Adipose tissue (tissue), 3 donors: ENCODE data around the gene CNTNAP2. TPM values are rescaled to one million over a fixed set of nuclear protein-coding genes. Genes with fewer than 3 reads are reported as not detected.

ENCODE experiments used
- H3K27ac ChIP-seq: one replicate; pipeline ENCODE4 v1.5.1; 2013; ENCODE audit warnings: low read depth, low read length
- WGBS, 3 donors: extraction: QIAGEN DNeasy Blood & Tissue Kit; methylation state at CpG; one replicate each; pipeline ENCODE4 v1.1.7; 2013; 5-methylcytosine and 5-hydroxymethylcytosine counted together
- polyA plus RNA-seq, 3 donors: library from polyadenylated mRNA; stranded (reverse); fragments of 200-250 nt; gene quantifications; one replicate each; pipeline ENCODE4 v1.2.3, GENCODE V29; 2013
- donor health status: healthy with polysubstance abuse.
- donor health status: Bipolar disorder and iron deficiency.
- donor health status: healthy.

The CNTNAP2 gene
- polyA plus RNA-seq, 3 donors = under 0.01 to 0.03 (median 0.01) TPM

GRCh38 chr7:146636581-146636980, 520.0 kb downstream of the CNTNAP2 start:
- 47 to 73% (median 54%) methylated on average over 4 of the region's 4 CpGs for WGBS, 3 donors
- no peak overlapping the region for H3K27ac ChIP-seq

GRCh38 chr7:146639291-146639690, 522.7 kb downstream of the CNTNAP2 start:
- WGBS, 3 donors = 88 to 93% (median 90%) methylated on average over 3 of the region's 3 CpGs

GRCh38 chr7:146641491-146641890, 524.9 kb downstream of the CNTNAP2 start:
- WGBS, 3 donors = 74 to 79% (median 76%) methylated on average over 1 of the region's 1 CpG
- H3K27ac ChIP-seq = no peak overlapping the region

More at GRCh38 chr7:146639291-146639690, 522.7 kb downstream of the CNTNAP2 start:
- no peak overlapping the region for H3K27ac ChIP-seq

- WGBS, 3 donors = 72 to 91% (median 76%) methylated on average over 3 of the region's 3 CpGs
- H3K27ac ChIP-seq = no peak overlapping the region
Observed at GRCh38 chr7:146645383-146645976, 528.9 kb downstream of the CNTNAP2 start.

GRCh38 chr7:146647445-146647844, 530.8 kb downstream of the CNTNAP2 start:
- 30 to 57% (median 48%) methylated on average over 2 of the region's 2 CpGs for WGBS, 3 donors
- no peak overlapping the region for H3K27ac ChIP-seq

GRCh38 chr7:146652176-146652575, 535.6 kb downstream of the CNTNAP2 start:
- no peak overlapping the region for H3K27ac ChIP-seq
- 19 to 39% (median 38%) methylated on average over 2 of the region's 2 CpGs for WGBS, 3 donors

GRCh38 chr7:146654048-146654447, 537.4 kb downstream of the CNTNAP2 start:
- WGBS, 3 donors = 59 to 89% (median 71%) methylated on average over 5 of the region's 5 CpGs

GRCh38 chr7:146655928-146656797, 539.6 kb downstream of the CNTNAP2 start:
- H3K27ac ChIP-seq = no peak overlapping the region
- 14 to 26% (median 19%) methylated on average over 9 of the region's 9 CpGs for WGBS, 3 donors

More at GRCh38 chr7:146654048-146654447, 537.4 kb downstream of the CNTNAP2 start:
- H3K27ac ChIP-seq = no peak overlapping the region

GRCh38 chr7:146656988-146657387, 540.4 kb downstream of the CNTNAP2 start:
- H3K27ac ChIP-seq = no peak overlapping the region
- 76 to 97% (median 92%) methylated on average over 1 of the region's 1 CpG for WGBS, 3 donors

GRCh38 chr7:146658604-146659003, 542.0 kb downstream of the CNTNAP2 start:
- H3K27ac ChIP-seq = no peak overlapping the region
- WGBS, 3 donors = 76 to 93% (median 89%) methylated on average over 4 of the region's 4 CpGs

GRCh38 chr7:146659732-146660131, 543.1 kb downstream of the CNTNAP2 start:
- H3K27ac ChIP-seq = no peak overlapping the region
- 45 to 81% (median 78%) methylated on average over 3 of the region's 3 CpGs for WGBS, 3 donors

- WGBS, 3 donors = 10 to 30% (median 23%) methylated on average over 5 of the region's 5 CpGs
- no peak overlapping the region for H3K27ac ChIP-seq
Observed at GRCh38 chr7:146660839-146661238, 544.2 kb downstream of the CNTNAP2 start.

GRCh38 chr7:146661435-146661834, 544.8 kb downstream of the CNTNAP2 start:
- no peak overlapping the region for H3K27ac ChIP-seq

- no peak overlapping the region for H3K27ac ChIP-seq
Observed at GRCh38 chr7:146661929-146662328, 545.3 kb downstream of the CNTNAP2 start.

GRCh38 chr7:146665023-146665422, 548.4 kb downstream of the CNTNAP2 start:
- 90 to 96% (median 94%) methylated on average over 12 of the region's 12 CpGs for WGBS, 3 donors

More at GRCh38 chr7:146661929-146662328, 545.3 kb downstream of the CNTNAP2 start:
- WGBS, 3 donors = 74 to 77% (median 76%) methylated on average over 12 of the region's 12 CpGs

GRCh38 chr7:146670532-146670931, 553.9 kb downstream of the CNTNAP2 start:
- WGBS, 3 donors = 85 to 89% (median 86%) methylated on average over 2 of the region's 2 CpGs
- H3K27ac ChIP-seq = no peak overlapping the region

More at GRCh38 chr7:146665023-146665422, 548.4 kb downstream of the CNTNAP2 start:
- no peak overlapping the region for H3K27ac ChIP-seq

- no peak overlapping the region for H3K27ac ChIP-seq
Observed at GRCh38 chr7:146681487-146681886, 564.9 kb downstream of the CNTNAP2 start.

- WGBS, 3 donors = 82 to 95% (median 90%) methylated on average over 1 of the region's 1 CpG
Observed at GRCh38 chr7:146683439-146683838, 566.8 kb downstream of the CNTNAP2 start.

GRCh38 chr7:146690987-146691386, 574.4 kb downstream of the CNTNAP2 start:
- H3K27ac ChIP-seq = no peak overlapping the region
- WGBS, 3 donors = 82 to 87% (median 85%) methylated on average over 3 of the region's 3 CpGs

More at GRCh38 chr7:146683439-146683838, 566.8 kb downstream of the CNTNAP2 start:
- H3K27ac ChIP-seq = no peak overlapping the region
